Hepatocyte (in vitro differentiated cells): Measurements from ENCODE around the gene ING1. TPM values are rescaled to one million over a fixed set of nuclear protein-coding genes. Genes with fewer than 3 reads are reported as not detected.

Experiments
- DNase-seq: peaks from one replicate; pipeline ENCODE4 v3.0.0-alpha.2; 2016; ENCODE audit warnings: low spot score
- H2AFZ ChIP-seq: fragments of 200-600 bp; sonication (generic); 2 replicates; pipeline ENCODE4 v1.6.0; 2016; ENCODE audit warnings: antibody characterized with exemption, mild to moderate bottlenecking
- H3K27ac ChIP-seq: fragments of 200-600 bp; sonication (generic); 2 replicates; pipeline ENCODE4 v1.5.1; 2016; ENCODE audit warnings: mild to moderate bottlenecking
- H3K27me3 ChIP-seq: fragments of 200-600 bp; sonication (generic); 2 replicates; pipeline ENCODE4 v1.6.1; 2016
- H3K36me3 ChIP-seq: fragments of 200-600 bp; sonication (generic); replicated peaks from 2 replicates; pipeline ENCODE4 v1.5.1; 2016; ENCODE audit warnings: low read depth; ENCODE audit not compliant: insufficient read depth
- H3K4me1 ChIP-seq: fragments of 200-600 bp; sonication (generic); 2 replicates; pipeline ENCODE4 v1.5.1; 2016; ENCODE audit warnings: mild to moderate bottlenecking, moderate library complexity; ENCODE audit not compliant: insufficient read depth
- H3K4me2 ChIP-seq: fragments of 200-600 bp; sonication (generic); 2 replicates; pipeline ENCODE4 v1.6.0; 2016
- H3K4me3 ChIP-seq: fragments of 200-600 bp; sonication (generic); 2 replicates; pipeline ENCODE4 v1.5.1; 2016; ENCODE audit warnings: mild to moderate bottlenecking
- H3K79me2 ChIP-seq: fragments of 200-600 bp; sonication (generic); 2 replicates; pipeline ENCODE4 v1.6.0; 2017; ENCODE audit warnings: mild to moderate bottlenecking
- H3K9me2 ChIP-seq: fragments of 200-600 bp; sonication (generic); replicated peaks from 2 replicates; pipeline ENCODE4 v1.6.0; 2017; ENCODE audit warnings: mild to moderate bottlenecking; ENCODE audit not compliant: insufficient read depth
- H3K9me3 ChIP-seq: fragments of 200-600 bp; sonication (generic); 2 replicates; pipeline ENCODE4 v1.5.1; 2016; ENCODE audit warnings: low read depth, mild to moderate bottlenecking
- H4K20me1 ChIP-seq: fragments of 200-600 bp; sonication (generic); 2 replicates; pipeline ENCODE4 v1.6.0; 2016; ENCODE audit warnings: mild to moderate bottlenecking; ENCODE audit not compliant: insufficient read depth, poor library complexity, severe bottlenecking
- EZH2 ChIP-seq: fragments of 200-600 bp; sonication (generic); IDR thresholded peaks from 2 replicates; pipeline ENCODE4 v1.6.1; 2016; ENCODE audit warnings: antibody characterized with exemption, mild to moderate bottlenecking, borderline replicate concordance
- EZH2phosphoT487 ChIP-seq: fragments of 200-600 bp; sonication (generic); IDR thresholded peaks from one replicate; pipeline ENCODE4 v1.6.1; 2018; ENCODE audit warnings: antibody characterized with exemption, mild to moderate bottlenecking, low read depth, moderate library complexity; ENCODE audit not compliant: unreplicated experiment, severe bottlenecking
- WGBS: methylation state at CpG from one replicate; pipeline ENCODE4 v1.1.6; 2016; ENCODE audit warnings: low lambda C conversion rate; ENCODE audit errors: missing lambda C conversion rate; 5-methylcytosine and 5-hydroxymethylcytosine counted together
- polyA plus RNA-seq: library from polyadenylated mRNA; unstranded; fragments of >200 nt; fragmentation: Nextera tagmentation; extraction: Ambion mirVana; gene quantifications from 2 replicates; pipeline ENCODE4 v1.2.1, GENCODE V29; 2016
- total RNA-seq: library from RNA; depleted of rRNA; stranded (reverse); fragments of >200 nt; gene quantifications from 2 replicates; pipeline ENCODE4 v1.2.3, GENCODE V29; 2014
- TF ChIP-seq, protein P1 (sequence below): fragments of 200-600 bp; sonication (generic); IDR thresholded peaks from 2 replicates; pipeline ENCODE4 v1.5.1; 2016; ENCODE audit warnings: antibody characterized with exemption, mild to moderate bottlenecking; ENCODE audit not compliant: poor library complexity

Gene ING1
- total and polyA plus RNA-seq, 2 experiments from 2014 or later, result 14.7 to 26.4 TPM

DNA sequence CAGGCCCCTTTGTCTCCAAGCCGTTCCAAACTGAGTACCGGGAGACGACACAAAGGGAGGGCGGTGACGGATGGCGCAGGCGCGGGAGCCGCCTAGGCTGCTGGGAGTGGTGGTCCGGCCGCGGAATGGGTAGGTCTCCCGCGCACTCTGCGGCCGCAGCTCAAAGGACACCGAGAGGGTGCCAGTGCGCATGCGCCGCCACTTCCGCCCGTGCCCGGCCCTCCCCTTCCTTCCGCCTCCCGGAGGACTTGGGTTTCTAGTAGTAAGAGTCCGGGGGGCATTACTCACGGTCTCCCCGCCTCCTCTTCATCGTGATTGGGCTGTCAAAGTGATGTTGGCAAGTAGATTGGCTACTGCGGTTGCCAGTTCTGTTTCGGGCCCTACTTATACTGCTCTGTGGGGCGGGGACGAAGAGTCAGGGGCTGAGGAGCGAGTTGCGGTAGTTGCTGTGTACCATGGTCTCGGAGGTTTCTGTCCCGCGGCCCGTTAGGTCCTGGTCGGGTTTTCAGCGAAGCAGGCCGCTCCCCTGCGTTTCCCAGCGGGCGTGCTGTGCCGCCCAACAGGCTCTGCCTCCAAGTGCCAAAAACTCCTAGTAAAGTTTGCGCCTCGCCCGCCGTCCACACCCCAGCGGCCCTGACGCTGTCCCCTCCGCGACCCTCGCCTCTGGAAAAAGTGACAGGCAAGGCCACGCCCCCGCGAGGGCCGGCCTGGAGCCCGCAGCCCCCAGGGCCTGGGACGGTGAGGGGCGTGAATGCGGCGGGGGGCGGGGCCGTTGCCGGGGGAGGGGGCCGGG lies 455 bp upstream of the ING1 start:
- DNase-seq, result peak; percentile 100

GRCh38 chr13:110713981-110714796 lies 689 bp downstream of the ING1 start:
- H3K4me1 ChIP-seq, result peaks cover 17% of the 10 kb centered on the region
- H4K20me1 ChIP-seq, result peaks cover 25% of the 10 kb centered on the region
- 2% methylated on average over 50 of the region's 86 CpGs for WGBS
- no peak for TF ChIP-seq EZH2phosphoT487
- TF ChIP-seq, protein P1, sequence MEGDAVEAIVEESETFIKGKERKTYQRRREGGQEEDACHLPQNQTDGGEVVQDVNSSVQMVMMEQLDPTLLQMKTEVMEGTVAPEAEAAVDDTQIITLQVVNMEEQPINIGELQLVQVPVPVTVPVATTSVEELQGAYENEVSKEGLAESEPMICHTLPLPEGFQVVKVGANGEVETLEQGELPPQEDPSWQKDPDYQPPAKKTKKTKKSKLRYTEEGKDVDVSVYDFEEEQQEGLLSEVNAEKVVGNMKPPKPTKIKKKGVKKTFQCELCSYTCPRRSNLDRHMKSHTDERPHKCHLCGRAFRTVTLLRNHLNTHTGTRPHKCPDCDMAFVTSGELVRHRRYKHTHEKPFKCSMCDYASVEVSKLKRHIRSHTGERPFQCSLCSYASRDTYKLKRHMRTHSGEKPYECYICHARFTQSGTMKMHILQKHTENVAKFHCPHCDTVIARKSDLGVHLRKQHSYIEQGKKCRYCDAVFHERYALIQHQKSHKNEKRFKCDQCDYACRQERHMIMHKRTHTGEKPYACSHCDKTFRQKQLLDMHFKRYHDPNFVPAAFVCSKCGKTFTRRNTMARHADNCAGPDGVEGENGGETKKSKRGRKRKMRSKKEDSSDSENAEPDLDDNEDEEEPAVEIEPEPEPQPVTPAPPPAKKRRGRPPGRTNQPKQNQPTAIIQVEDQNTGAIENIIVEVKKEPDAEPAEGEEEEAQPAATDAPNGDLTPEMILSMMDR, result peak; percentile 30
- H2AFZ ChIP-seq, result peak overlapping the region; percentile 6
- peaks cover 56% of the 10 kb centered on the region for H3K79me2 ChIP-seq
- H3K4me2 ChIP-seq, result peak overlapping the region; percentile 82
- H3K9me2 ChIP-seq, result no peaks in the 10 kb centered on the region
- H3K27me3 ChIP-seq, result no peaks in the 10 kb centered on the region
- DNase-seq, result peak; percentile 74
- H3K9me3 ChIP-seq, result no peaks in the 10 kb centered on the region
- H3K36me3 ChIP-seq, result no peaks in the 10 kb centered on the region
- peak overlapping the region; percentile 99 for H3K27ac ChIP-seq
- H3K4me3 ChIP-seq, result peak overlapping the region; percentile 53

More for the DNA sequence above, 455 bp upstream of the ING1 start:
- peak overlapping the region; percentile 99 for H3K27ac ChIP-seq
- H3K4me2 ChIP-seq, result peak overlapping the region; percentile 82
- H3K79me2 ChIP-seq, result peaks cover 44% of the 10 kb centered on the region
- H3K36me3 ChIP-seq, result no peaks in the 10 kb centered on the region
- peak overlapping the region; percentile 70 for H3K4me3 ChIP-seq
- WGBS, result 1% methylated on average over 62 of the region's 68 CpGs
- no peaks in the 10 kb centered on the region for H3K9me2 ChIP-seq
- H4K20me1 ChIP-seq, result peaks cover 15% of the 10 kb centered on the region
- H3K9me3 ChIP-seq, result no peaks in the 10 kb centered on the region
- peak overlapping the region; percentile 55 for H2AFZ ChIP-seq
- peaks cover 17% of the 10 kb centered on the region for H3K4me1 ChIP-seq
- no peaks in the 10 kb centered on the region for H3K27me3 ChIP-seq
- TF ChIP-seq EZH2phosphoT487, result no peak
- TF ChIP-seq, protein P1, result peak; percentile 1

GRCh38 chr13:110714797-110715394 lies 1.4 kb downstream of the ING1 start:
- TF ChIP-seq EZH2 (no peak), EZH2phosphoT487 (no peak)
- TF ChIP-seq, protein P1, result no peak
- Histone ChIP-seq H3K36me3 (no peaks in the 10 kb centered on the region), H3K27me3 (no peaks in the 10 kb centered on the region), H3K9me2 (no peaks in the 10 kb centered on the region), H3K79me2 (peaks cover 60% of the 10 kb centered on the region), H2AFZ (no peak overlapping the region), H3K4me2 (peak overlapping the region; percentile 82), H4K20me1 (peaks cover 25% of the 10 kb centered on the region), H3K4me3 (peak overlapping the region; percentile 53), H3K9me3 (no peaks in the 10 kb centered on the region), H3K27ac (peak overlapping the region; percentile 99), H3K4me1 (peaks cover 17% of the 10 kb centered on the region)
- peak; percentile 67 for DNase-seq
- WGBS, result 2% methylated on average over 46 of the region's 49 CpGs
